ENCODE results near the gene KIF11.

DNA sequence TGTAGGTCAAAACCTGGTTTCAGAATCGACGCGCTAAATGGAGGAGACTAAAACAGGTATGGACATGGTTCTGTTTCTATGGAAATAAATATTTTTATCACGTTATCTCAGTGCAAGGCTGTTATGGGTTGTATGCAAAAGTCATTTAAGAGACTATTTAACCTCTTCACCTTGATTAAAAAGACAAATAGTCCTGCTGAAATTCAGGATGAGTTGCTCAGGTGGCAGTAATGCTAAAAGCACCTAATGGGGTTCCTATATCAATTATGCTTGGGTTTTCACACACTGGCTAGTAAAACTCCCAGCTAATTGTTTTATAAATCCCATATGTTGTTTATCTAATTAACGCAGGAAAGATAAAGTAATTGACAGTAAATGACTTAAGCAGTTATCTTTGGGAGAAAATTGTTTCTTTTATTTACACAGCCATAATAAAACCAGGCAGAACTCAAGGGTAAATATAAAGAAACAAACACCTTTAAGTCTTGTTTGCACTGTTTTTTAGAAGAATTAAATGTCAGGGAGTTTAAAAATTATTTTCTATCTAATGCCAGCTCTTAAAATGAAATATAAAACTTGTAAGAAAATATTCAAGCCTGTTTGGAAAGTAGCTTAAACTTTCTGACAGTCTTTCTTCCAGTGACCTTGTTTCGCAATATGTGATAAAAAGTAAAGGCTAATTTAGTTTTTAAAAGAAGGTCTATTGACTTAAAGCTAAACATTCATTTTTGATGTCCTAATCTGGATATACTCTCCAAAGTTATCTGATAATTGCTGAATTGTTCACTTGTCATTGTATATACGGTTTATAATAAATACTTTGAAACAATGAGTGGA is 100.0 kb downstream of the KIF11 start:
- TF ChIP-seq CREM (IDR thresholded peaks at IDR 0.05) (peak; percentile 52; the same call in 1 of the 2 replicates), CREM (CRISPR knock-in tag; IDR thresholded peaks at IDR 0.05) (no peak), MXI1 (IDR thresholded peaks at IDR 0.05; ENCODE audit: borderline replicate concordance, low read depth, low read length) (no peak), EP300 (IDR thresholded peaks at IDR 0.05; ENCODE audit: low read depth in 2 of 2, low read length in 2 of 2) (peak in 1 of 2 experiments; percentile 43; a peak in 1 of 4 replicates), EP300 (CRISPR knock-in tag; IDR thresholded peaks at IDR 0.05; ENCODE audit: borderline replicate concordance) (no peak), ZNF619 (CRISPR knock-in tag; IDR thresholded peaks at IDR 0.05) (no peak)
- TF ChIP-seq, protein P1, sequence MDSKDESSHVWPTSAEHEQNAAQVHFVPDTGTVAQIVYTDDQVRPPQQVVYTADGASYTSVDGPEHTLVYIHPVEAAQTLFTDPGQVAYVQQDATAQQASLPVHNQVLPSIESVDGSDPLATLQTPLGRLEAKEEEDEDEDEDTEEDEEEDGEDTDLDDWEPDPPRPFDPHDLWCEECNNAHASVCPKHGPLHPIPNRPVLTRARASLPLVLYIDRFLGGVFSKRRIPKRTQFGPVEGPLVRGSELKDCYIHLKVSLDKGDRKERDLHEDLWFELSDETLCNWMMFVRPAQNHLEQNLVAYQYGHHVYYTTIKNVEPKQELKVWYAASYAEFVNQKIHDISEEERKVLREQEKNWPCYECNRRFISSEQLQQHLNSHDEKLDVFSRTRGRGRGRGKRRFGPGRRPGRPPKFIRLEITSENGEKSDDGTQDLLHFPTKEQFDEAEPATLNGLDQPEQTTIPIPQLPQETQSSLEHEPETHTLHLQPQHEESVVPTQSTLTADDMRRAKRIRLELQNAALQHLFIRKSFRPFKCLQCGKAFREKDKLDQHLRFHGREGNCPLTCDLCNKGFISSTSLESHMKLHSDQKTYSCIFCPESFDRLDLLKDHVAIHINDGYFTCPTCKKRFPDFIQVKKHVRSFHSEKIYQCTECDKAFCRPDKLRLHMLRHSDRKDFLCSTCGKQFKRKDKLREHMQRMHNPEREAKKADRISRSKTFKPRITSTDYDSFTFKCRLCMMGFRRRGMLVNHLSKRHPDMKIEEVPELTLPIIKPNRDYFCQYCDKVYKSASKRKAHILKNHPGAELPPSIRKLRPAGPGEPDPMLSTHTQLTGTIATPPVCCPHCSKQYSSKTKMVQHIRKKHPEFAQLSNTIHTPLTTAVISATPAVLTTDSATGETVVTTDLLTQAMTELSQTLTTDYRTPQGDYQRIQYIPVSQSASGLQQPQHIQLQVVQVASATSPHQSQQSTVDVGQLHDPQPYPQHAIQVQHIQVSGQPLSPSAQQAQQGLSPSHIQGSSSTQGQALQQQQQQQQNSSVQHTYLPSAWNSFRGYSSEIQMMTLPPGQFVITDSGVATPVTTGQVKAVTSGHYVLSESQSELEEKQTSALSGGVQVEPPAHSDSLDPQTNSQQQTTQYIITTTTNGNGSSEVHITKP (CRISPR knock-in tag; IDR thresholded peaks at IDR 0.05; ENCODE audit: low read depth) = no peak
- TF ChIP-seq, protein P2, sequence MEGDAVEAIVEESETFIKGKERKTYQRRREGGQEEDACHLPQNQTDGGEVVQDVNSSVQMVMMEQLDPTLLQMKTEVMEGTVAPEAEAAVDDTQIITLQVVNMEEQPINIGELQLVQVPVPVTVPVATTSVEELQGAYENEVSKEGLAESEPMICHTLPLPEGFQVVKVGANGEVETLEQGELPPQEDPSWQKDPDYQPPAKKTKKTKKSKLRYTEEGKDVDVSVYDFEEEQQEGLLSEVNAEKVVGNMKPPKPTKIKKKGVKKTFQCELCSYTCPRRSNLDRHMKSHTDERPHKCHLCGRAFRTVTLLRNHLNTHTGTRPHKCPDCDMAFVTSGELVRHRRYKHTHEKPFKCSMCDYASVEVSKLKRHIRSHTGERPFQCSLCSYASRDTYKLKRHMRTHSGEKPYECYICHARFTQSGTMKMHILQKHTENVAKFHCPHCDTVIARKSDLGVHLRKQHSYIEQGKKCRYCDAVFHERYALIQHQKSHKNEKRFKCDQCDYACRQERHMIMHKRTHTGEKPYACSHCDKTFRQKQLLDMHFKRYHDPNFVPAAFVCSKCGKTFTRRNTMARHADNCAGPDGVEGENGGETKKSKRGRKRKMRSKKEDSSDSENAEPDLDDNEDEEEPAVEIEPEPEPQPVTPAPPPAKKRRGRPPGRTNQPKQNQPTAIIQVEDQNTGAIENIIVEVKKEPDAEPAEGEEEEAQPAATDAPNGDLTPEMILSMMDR (CRISPR knock-in tag; IDR thresholded peaks at IDR 0.05) = no peak

Measured in HepG2 (cell line).